Left forelimb (tissue), 1 donor: ENCODE data around the gene JAM3.
"Not testable (repeated sequence)": the region's sequence is repeated elsewhere in the genome, so short reads cannot be mapped to it uniquely, and the experiment has no call there.

Experiments used
- DNase-seq: peaks from one replicate; pipeline ENCODE4 v3.0.0-alpha.2; 2018; ENCODE audit warnings: low spot score

JAM3 gene

DNA sequence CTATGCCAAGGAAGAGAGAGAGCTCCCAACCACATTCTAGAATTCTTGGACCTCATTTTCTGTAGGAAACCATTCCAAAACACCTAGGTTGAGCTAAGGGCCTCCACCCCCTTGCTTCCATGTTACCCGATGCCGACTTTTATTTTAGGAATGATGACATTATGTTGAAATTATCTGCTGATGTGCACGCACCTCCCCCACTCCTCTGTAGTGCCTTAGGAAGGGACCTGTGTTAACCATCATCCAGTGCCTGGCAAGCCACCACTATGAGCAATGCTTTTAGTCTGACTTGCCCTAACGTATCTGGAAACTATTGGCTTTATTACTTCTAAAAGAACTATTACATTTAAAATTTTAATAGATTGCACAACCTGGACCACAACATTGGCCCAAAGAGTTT, 112.8 kb downstream of the JAM3 start:
- DNase-seq, result no peak

DNA sequence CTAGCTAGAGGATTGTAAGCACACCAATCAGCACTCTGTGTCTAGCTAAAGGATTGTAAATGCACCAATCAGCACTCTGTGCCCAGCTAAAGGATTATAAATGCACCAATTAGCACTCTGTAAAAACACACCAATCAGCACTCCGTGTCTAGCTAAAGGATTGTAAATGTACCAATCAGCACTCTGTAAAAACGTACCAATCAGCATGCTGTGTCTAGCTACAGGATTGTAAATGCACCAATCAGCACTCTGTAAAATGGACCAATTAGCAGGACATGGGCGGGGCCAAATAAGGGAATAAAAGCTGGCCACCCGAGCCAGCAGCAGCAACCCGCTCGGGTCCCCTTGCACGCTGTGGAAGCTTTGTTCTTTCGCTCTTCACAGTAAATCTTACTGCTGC, 119.2 kb downstream of the JAM3 start:
- not testable (repeated sequence) for DNase-seq

DNA sequence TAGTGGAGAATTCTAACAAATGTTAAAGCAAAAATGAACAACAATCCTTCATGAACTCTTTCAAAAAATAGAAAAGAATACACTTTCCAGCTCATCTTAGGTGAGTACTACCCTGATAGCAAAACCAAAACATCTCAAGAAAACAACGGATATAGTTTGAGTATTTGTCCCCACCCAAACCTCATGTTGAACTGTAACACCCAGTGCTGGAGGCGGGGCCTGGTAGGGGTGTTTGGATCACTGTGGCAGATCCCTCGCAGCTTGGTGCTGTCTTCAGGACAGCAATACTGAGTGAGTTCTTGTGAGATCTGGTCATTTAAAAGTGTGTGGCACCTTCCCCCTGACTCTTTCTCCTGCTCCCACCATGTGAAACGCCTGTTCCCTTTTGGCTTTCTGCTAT, 127.9 kb downstream of the JAM3 start:
- no peak for DNase-seq

DNA sequence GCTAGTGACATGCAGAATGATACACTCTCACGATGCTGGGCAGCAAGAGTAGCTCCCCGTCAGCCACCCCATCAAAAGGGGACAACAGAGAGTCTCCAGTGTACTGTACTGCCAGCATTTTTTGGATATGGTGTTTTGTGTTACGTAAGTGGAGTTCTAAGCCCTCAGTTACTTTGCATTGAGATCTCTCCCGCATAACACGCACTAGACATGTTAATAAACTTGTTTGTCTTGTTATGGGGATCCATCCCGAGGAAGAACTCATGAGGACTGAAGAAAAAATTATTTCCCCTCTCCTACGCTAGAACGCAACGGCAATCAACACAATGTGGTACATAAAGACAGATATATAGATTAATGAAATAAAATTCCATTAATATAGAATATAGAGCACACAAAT, 130.7 kb downstream of the JAM3 start:
- no peak for DNase-seq

DNA sequence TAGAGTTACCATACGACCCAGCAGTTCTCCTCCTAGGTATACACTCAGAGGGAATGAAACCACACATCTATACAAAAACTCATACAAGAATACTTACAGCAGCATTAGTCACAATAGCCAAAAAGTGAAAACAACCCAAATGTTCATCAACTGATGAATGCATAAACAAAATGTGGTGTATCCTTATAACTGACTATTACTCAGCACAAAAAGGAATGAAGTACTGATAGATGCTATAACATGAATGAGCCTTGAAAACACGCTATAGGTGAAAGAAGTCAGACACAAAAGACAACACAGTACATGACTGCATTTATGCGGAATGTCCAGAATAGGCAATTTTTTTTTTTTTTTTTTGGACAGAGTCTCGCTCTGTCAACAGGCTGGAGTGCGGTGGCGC, 131.8 kb downstream of the JAM3 start:
- DNase-seq, result no peak
